Calu3 (cell line): ENCODE results near the gene CCNDBP1. TPM values are rescaled to one million over a fixed set of nuclear protein-coding genes. Genes with fewer than 3 reads are reported as not detected.

ENCODE experiments used
- BruUV-seq: library from RNA; stranded (reverse); fragments of 400-500 nt; replicated peaks from 2 replicates; lab custom pipeline; 2021; lab: Mats Ljungman, UMichigan
- CTCF ChIA-PET: fragments of 300-600 bp; sonication (Branson Sonifier 250); formaldehyde crosslinking; loops from one replicate; lab custom pipeline; 2022; ENCODE audit warnings: antibody characterized with exemption; lab: Charles Lee
- DNase-seq: peaks from one replicate; pipeline ENCODE4 v3.0.0; 2022
- H3K27ac Mint-ChIP-seq: one replicate; pipeline ENCODE4 v1.8.0; 2022; ENCODE audit warnings: mixed read lengths; ENCODE audit not compliant: unreplicated experiment
- H3K27me3 Mint-ChIP-seq: one replicate; pipeline ENCODE4 v1.8.0; 2022; ENCODE audit warnings: mixed read lengths; ENCODE audit not compliant: unreplicated experiment
- H3K36me3 Mint-ChIP-seq: one replicate; pipeline ENCODE4 v1.8.0; 2022; ENCODE audit warnings: mild to moderate bottlenecking, moderate library complexity, mixed read lengths; ENCODE audit not compliant: insufficient read depth, unreplicated experiment
- H3K4me1 Mint-ChIP-seq: one replicate; pipeline ENCODE4 v1.8.0; 2022; ENCODE audit warnings: mild to moderate bottlenecking, low read depth, mixed read lengths; ENCODE audit not compliant: unreplicated experiment
- H3K4me3 Mint-ChIP-seq: one replicate; pipeline ENCODE4 v1.8.0; 2022; ENCODE audit warnings: mild to moderate bottlenecking, low read depth, moderate library complexity, mixed read lengths; ENCODE audit not compliant: unreplicated experiment
- H3K9me3 Mint-ChIP-seq: one replicate; pipeline ENCODE4 v1.8.0; 2022; ENCODE audit warnings: low read depth, mixed read lengths; ENCODE audit not compliant: unreplicated experiment
- intact Hi-C: fragments of 100-400 bp; cut with micrococcal nuclease; formaldehyde crosslinking; loops from one replicate; pipeline ENCODE4 v1.10.0; 2022; ENCODE audit not compliant: unreplicated experiment
- total RNA-seq: library from RNA; stranded (reverse); gene quantifications from 2 replicates; pipeline ENCODE4 v1.2.3, GENCODE V29; 2022
- TF ChIP-seq, protein P1 (sequence below): fragments of 200-600 bp; IDR thresholded peaks from one replicate; pipeline ENCODE4 v1.8.0; 2022; ENCODE audit warnings: antibody characterized with exemption; ENCODE audit not compliant: unreplicated experiment

Gene CCNDBP1
- total RNA-seq, 1 experiment from 2014 or later = 13.7 TPM

DNA sequence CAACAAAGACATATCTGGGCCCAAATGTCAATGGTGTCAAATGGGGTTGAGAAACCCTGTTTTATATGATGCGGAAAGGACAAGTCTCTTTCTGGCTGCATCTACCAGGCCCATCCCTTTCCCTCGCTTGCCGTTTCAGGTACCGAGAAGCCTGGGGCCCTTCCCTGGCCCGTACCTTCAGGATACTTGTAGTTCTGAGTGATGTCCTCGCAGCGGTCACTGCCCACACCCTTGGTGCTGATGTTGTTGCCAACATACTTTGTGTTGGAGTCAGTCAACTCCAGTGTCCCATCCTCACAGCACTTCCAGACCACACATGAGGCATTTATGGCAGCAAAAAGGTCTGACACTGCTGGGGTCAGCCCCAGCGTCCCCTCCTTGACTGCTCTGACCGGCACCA lies 21.8 kb downstream of the CCNDBP1 start:
- H3K27ac Mint-ChIP-seq = no peak overlapping the region
- CTCF ChIA-PET = no interaction called here
- peaks cover 85% of the 10 kb centered on the region for H3K27me3 Mint-ChIP-seq
- no peaks in the 10 kb centered on the region for H3K36me3 Mint-ChIP-seq
- BruUV-seq = no TSS peak
- H3K9me3 Mint-ChIP-seq = no peaks in the 10 kb centered on the region
- H3K4me1 Mint-ChIP-seq = peaks cover 5% of the 10 kb centered on the region
- H3K4me3 Mint-ChIP-seq = no peak overlapping the region
- no peak for DNase-seq
- TF ChIP-seq, protein P1, sequence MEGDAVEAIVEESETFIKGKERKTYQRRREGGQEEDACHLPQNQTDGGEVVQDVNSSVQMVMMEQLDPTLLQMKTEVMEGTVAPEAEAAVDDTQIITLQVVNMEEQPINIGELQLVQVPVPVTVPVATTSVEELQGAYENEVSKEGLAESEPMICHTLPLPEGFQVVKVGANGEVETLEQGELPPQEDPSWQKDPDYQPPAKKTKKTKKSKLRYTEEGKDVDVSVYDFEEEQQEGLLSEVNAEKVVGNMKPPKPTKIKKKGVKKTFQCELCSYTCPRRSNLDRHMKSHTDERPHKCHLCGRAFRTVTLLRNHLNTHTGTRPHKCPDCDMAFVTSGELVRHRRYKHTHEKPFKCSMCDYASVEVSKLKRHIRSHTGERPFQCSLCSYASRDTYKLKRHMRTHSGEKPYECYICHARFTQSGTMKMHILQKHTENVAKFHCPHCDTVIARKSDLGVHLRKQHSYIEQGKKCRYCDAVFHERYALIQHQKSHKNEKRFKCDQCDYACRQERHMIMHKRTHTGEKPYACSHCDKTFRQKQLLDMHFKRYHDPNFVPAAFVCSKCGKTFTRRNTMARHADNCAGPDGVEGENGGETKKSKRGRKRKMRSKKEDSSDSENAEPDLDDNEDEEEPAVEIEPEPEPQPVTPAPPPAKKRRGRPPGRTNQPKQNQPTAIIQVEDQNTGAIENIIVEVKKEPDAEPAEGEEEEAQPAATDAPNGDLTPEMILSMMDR = no peak
- intact Hi-C loops = no loop called here

DNA sequence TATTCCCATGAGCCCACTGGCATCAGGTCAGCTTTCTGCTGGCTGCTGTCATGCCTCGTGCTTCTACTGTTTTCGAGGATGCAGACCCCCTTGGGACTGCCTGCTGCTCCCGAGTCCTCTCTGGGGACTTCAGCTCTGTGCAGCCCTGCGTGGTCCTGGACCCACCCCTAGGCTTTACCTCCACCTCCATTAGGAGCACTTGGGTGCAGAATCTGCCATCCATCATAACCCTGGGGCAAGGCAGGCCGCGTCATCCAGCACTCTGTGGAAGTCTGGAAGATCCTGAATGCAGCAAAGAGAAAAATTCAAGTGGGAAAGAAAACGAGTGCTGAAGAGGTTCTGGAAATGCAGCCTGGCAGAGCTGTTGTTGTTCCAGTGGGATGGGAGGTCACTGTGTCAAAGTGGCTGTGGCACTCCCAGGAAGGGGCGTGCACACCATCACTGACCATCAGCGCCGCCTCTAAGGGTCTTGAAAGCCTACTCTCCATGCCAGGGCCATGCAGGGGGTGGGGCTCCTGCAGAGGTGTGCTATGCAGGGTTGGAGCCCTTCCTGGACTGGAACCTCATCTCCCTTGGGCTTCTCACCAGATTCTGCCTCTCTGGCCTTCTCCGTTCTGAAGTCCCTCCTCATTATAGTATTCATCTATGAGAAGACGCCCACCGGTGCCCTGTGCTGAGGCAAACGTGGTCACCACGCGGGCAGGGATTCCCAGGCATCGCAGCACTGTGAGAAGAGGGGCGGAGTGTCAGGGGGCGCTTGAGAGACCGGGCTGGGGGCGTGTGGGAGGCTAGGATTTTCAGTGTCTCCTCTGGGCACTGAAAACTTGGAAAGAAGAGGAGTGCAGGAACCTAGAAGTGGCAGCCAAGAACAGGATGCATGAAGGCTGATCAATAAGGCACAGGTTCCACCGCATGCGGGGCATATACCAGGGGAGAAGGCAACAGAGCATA lies 23.1 kb downstream of the CCNDBP1 start:
- TF ChIP-seq, protein P1 = no peak
- Mint-ChIP-seq H3K9me3 (no peaks in the 10 kb centered on the region), H3K36me3 (no peaks in the 10 kb centered on the region), H3K27me3 (peaks cover 72% of the 10 kb centered on the region), H3K27ac (no peak overlapping the region), H3K4me3 (no peak overlapping the region), H3K4me1 (peaks cover 5% of the 10 kb centered on the region)
- DNase-seq = no peak
- no TSS peak for BruUV-seq
- intact Hi-C loops = no loop called here
- CTCF ChIA-PET = no interaction called here

DNA sequence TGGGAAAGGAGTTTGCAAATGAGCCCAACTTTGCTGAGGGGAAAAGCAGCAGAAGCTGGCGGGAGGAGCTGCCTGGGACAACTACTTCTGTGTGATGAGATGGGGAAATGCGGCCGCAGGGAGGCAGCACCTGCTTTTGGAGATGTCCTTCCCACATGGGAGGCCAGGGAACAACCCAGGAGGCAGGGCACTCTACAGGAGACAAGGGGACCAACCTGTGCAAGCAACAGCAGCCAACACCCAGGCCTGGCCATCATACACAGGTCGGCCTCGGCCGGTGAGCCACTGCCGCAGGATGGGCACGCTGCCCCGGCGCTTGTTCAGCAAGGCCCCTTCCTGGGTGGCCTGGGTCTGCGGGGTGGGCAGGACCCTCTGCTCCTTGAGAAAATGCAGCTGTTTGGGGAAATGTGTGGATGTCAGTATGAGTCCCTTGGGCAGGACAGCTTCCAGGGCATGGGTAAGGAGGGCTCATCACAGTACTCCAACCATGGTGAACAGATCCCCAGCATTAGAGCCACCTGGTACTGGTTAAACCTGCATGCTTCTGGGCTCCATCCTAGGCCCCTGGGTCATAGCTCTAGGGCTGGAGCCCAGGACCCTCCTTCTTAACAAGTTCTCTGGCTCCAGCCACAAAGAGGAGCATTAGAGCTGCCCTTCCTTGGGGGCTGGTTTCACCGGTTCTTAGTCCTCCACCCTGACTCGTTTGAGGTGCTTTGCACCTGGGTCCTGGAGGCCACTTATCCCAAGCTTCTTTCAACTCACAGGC lies 24.0 kb downstream of the CCNDBP1 start:
- H3K4me3 Mint-ChIP-seq = no peak overlapping the region
- intact Hi-C loops = no loop called here
- H3K36me3 Mint-ChIP-seq = no peaks in the 10 kb centered on the region
- CTCF ChIA-PET = no interaction called here
- BruUV-seq = no TSS peak
- H3K9me3 Mint-ChIP-seq = no peaks in the 10 kb centered on the region
- no peak for DNase-seq
- peaks cover under 1% of the 10 kb centered on the region for H3K4me1 Mint-ChIP-seq
- no peak overlapping the region for H3K27ac Mint-ChIP-seq
- TF ChIP-seq, protein P1 = no peak
- peaks cover 63% of the 10 kb centered on the region for H3K27me3 Mint-ChIP-seq

DNA sequence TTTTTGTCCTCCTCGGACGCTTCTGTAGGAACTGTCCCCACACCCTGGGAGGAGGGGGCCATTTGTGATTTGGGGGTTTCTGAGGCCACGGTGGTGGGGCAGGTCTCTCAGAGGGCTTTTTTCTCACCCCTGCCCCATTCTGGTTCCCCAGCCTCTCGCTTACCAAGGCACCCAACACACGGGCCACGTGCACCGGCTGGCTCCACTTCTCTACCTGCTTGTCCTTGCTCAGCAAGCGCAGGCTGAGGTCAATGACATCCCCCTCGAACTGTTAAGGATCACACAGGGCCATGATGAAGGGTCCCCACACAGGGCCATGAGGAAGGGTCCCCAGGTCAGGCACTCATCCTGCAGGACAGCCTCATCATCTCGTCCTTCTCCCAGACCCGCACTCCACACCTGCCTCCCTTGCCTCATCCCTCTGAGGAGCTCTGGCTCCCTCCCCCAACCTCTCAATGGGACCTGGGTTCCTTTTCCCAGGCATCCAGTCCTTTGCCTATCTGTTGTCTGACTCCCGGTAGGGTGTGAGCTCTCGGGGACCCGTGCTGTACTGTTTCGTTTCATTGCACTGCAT lies 25.1 kb downstream of the CCNDBP1 start:
- no TSS peak for BruUV-seq
- H3K27ac Mint-ChIP-seq = no peak overlapping the region
- no peaks in the 10 kb centered on the region for H3K36me3 Mint-ChIP-seq
- DNase-seq = no peak
- intact Hi-C loops = no loop called here
- TF ChIP-seq, protein P1 = no peak
- no peaks in the 10 kb centered on the region for H3K9me3 Mint-ChIP-seq
- CTCF ChIA-PET = interaction anchor here (0.6 kb wide), 1 partner anchor 65 kb away, joined by 4 read pairs; no protein-coding TSS in a partner anchor
- H3K4me3 Mint-ChIP-seq = no peak overlapping the region
- H3K4me1 Mint-ChIP-seq = no peaks in the 10 kb centered on the region
- peaks cover 54% of the 10 kb centered on the region for H3K27me3 Mint-ChIP-seq
